BJ (cell line): ENCODE results near the gene RP2. TPM values are rescaled to one million over a fixed set of nuclear protein-coding genes. Genes with fewer than 3 reads are reported as not detected.

Experiments used
- CTCF ChIA-PET: fragments of 350-600 bp; formaldehyde crosslinking; extraction: SDS; loops from one replicate; lab custom pipeline; 2021; ENCODE audit warnings: antibody characterized with exemption, inconsistent platforms; lab: Yijun Ruan, JAX
- POLR2A ChIA-PET: fragments of 300-600 bp; sonication (Branson Sonifier 250); formaldehyde crosslinking; extraction: SDS; loops from one replicate; lab custom pipeline; 2021; ENCODE audit warnings: antibody characterized with exemption; lab: Charles Lee
- DNase-seq: peaks from one replicate; pipeline ENCODE4 v3.0.0-alpha.2; 2011; ENCODE audit warnings: low read depth
- H3K27me3 ChIP-seq: 2 replicates; pipeline ENCODE4 v1.6.0; 2011; ENCODE audit warnings: low read length; ENCODE audit not compliant: control insufficient read depth, insufficient read depth
- H3K36me3 ChIP-seq: 2 replicates; pipeline ENCODE4 v1.5.1; 2011; ENCODE audit warnings: low read length; ENCODE audit not compliant: control insufficient read depth, insufficient read depth
- H3K4me3 ChIP-seq: 2 replicates; pipeline ENCODE4 v1.5.1; 2011; ENCODE audit warnings: low read depth, mild to moderate bottlenecking, control low read depth, low read length
- polyA plus RNA-seq: library from polyadenylated mRNA; depleted of rRNA; stranded (reverse); fragments of >200 nt; gene quantifications from 2 replicates; pipeline ENCODE4 v1.2.3, GENCODE V29; 2011
- TF ChIP-seq, protein P1 (sequence below): IDR thresholded peaks from 2 replicates; pipeline ENCODE4 v1.5.1; 2011; ENCODE audit warnings: low read depth, mild to moderate bottlenecking, control low read depth, inconsistent platforms, low read length, moderate library complexity; ENCODE audit not compliant: insufficient read depth

RP2 gene
- polyA plus RNA-seq, 1 experiment = 7.4 TPM

DNA sequence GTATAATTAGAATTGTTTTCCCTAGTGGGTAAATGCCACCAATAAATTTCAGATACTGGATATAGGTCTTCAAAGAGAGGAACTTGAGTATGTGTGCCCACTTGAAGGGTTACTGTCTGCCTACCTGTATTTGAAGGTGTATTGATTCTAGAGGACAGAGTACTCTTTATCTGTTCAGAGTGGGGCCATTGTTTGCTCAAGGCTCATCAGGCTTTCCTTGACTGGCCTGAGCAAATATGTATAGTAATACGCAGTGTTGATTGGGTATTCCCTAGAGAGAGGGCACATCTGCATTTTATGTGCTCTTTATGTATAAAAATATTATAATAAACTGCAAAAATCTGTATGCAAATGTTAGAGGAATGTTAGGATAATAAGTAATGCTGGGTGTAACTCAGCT, 23.7 kb downstream of the RP2 start:
- H3K27me3 ChIP-seq = no peaks in the 10 kb centered on the region
- no peak overlapping the region for H3K4me3 ChIP-seq
- no peaks in the 10 kb centered on the region for H3K36me3 ChIP-seq
- ChIA-PET POLR2A (no interaction called here), CTCF (no interaction called here)
- DNase-seq = no peak
- TF ChIP-seq, protein P1, sequence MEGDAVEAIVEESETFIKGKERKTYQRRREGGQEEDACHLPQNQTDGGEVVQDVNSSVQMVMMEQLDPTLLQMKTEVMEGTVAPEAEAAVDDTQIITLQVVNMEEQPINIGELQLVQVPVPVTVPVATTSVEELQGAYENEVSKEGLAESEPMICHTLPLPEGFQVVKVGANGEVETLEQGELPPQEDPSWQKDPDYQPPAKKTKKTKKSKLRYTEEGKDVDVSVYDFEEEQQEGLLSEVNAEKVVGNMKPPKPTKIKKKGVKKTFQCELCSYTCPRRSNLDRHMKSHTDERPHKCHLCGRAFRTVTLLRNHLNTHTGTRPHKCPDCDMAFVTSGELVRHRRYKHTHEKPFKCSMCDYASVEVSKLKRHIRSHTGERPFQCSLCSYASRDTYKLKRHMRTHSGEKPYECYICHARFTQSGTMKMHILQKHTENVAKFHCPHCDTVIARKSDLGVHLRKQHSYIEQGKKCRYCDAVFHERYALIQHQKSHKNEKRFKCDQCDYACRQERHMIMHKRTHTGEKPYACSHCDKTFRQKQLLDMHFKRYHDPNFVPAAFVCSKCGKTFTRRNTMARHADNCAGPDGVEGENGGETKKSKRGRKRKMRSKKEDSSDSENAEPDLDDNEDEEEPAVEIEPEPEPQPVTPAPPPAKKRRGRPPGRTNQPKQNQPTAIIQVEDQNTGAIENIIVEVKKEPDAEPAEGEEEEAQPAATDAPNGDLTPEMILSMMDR = no peak

DNA sequence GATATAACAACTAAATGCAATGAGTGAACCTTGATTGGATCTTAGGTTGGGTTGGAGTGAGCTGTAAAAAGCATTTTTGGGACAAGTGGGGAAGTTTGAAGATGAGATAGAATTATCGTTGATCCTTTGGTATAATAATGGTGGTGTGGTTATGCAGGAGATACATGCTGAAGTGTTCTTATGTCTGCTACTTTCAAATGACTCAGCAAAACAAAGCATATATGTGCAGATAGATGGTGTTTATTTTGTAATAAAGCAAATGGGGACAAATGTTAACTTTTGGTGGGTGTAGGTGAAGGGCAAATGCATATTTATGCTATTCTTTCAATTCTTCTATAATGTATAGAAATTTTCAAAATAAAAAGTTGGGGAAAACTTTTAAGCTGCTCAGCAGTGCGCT, 26.2 kb downstream of the RP2 start:
- Histone ChIP-seq H3K27me3 (no peaks in the 10 kb centered on the region), H3K36me3 (no peaks in the 10 kb centered on the region), H3K4me3 (no peak overlapping the region)
- no peak for DNase-seq
- POLR2A ChIA-PET = no interaction called here
- TF ChIP-seq, protein P1 = no peak
- CTCF ChIA-PET = no interaction called here

DNA sequence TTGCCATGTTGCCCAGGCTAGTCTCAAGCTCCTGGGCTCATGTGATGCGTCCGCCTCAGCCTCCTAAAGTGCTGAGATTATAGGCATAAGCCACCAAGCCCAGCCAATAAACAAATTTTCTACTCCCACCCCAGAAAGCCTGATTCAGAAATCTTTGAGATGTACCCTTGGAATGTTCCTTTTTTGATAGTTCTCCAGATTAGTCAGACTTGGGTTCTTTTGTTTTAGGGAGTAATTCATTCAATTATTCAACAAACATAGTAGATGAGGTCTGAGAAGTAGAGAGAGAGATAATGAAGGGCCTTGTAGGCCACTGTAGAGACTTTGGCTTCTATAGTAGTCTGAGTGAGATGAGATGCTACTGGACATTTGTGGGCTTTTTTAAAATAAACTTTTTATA, 27.8 kb downstream of the RP2 start:
- Histone ChIP-seq H3K27me3 (no peaks in the 10 kb centered on the region), H3K36me3 (no peaks in the 10 kb centered on the region), H3K4me3 (no peak overlapping the region)
- TF ChIP-seq, protein P1 = no peak
- ChIA-PET CTCF (no interaction called here), POLR2A (no interaction called here)
- DNase-seq = no peak

DNA sequence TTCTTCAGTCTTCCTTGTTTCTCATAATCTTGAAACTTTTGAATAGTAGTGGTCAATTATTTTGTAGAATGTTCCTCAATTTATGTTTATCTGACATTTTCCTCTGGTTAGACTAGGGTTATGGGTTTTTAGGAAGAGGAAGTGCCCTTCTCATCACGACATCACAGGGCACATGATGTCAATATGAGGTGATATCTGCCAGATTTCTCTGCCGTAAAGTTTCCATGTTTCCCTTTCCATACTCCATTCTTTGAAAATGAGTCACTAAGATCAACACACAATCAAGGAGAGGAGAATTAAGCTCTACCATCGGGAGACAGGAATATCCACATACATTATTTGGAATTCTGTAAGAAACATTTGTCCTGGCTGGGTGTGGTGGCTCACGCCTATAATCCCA, 28.4 kb downstream of the RP2 start:
- peak; percentile 15 for DNase-seq
- Histone ChIP-seq H3K36me3 (no peaks in the 10 kb centered on the region), H3K4me3 (no peak overlapping the region), H3K27me3 (no peaks in the 10 kb centered on the region)
- TF ChIP-seq, protein P1 = no peak
- CTCF ChIA-PET = no interaction called here
- POLR2A ChIA-PET = no interaction called here

DNA sequence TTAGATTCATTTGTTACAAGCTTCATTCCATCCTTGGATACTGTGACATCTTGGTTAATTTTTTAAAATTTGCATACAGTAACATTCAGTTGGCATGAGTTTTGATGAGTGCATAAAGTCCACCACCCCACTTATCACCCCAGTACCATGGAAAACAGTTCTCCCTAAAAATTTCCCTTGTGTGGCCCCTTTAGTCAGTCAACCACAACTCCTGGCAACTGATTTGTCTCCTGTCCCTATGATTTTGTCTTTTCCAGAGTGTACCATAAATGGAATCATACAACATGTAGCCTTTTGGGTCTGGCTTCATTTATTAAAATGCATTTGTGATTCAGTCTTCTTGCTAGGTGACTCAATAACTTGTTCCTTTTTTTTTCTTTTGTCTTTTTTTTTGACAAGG, 29.9 kb downstream of the RP2 start:
- POLR2A ChIA-PET = no interaction called here
- CTCF ChIA-PET = no interaction called here
- no peak for DNase-seq
- no peaks in the 10 kb centered on the region for H3K36me3 ChIP-seq
- no peaks in the 10 kb centered on the region for H3K27me3 ChIP-seq
- TF ChIP-seq, protein P1 = no peak
- H3K4me3 ChIP-seq = no peak overlapping the region
